Measurements from ENCODE around the gene IGDCC3. TPM values are rescaled to one million over a fixed set of nuclear protein-coding genes. Genes with fewer than 3 reads are reported as not detected.

IGDCC3 gene
- total and polyA plus RNA-seq, 10 of the 15 experiments (the other 5 are each of a cell fraction or from before 2014, with no cell fraction given), result 0.10 to 0.20 (median 0.15) TPM; not detected in 7

DNA sequence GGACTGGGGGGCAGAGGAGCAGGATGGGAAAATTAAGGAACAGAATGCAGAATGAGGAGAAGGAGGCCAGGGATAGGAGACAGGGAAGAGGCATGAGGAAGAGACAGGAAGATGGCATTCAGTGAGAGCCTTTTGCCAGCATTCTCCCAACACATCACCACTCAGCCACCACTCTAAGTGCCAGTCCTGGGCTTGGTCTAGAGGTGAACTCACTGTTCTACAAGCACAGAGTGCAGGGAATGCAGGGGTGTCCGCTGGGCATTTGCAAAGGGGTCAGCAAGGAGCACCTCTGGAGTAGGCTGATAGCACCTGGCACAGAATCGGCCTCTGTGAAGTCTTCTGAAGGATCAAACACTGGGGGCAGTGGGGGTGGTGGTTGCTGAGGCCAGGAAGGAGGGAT is 14.6 kb upstream of the IGDCC3 start:
- Histone ChIP-seq H3K9me3 (replicated peaks; ENCODE audit: control insufficient read depth, insufficient read depth, low read length) (no peaks in the 10 kb centered on the region), H3K4me3 (no peak overlapping the region), H3K27ac (ENCODE audit: control insufficient read depth, insufficient read depth) (no peak overlapping the region), H2AFZ (ENCODE audit: control insufficient read depth, low read depth, low read length) (no peak overlapping the region), H4K20me1 (ENCODE audit: control insufficient read depth, insufficient read depth) (no peaks in the 10 kb centered on the region), H3K79me2 (ENCODE audit: control insufficient read depth, insufficient read depth, low read length) (no peaks in the 10 kb centered on the region), H3K4me2 (ENCODE audit: control insufficient read depth, insufficient read depth) (no peak overlapping the region), H3K27me3 (replicated peaks in 1 of 2; ENCODE audit: control insufficient read depth in 2 of 2, insufficient read depth in 2 of 2, low read length in 1 of 2) (peaks cover 4 to 5% of the 10 kb centered on the region in 2 experiments), H3K9ac (ENCODE audit: control insufficient read depth, insufficient read depth, low read length) (no peak overlapping the region), H3K36me3 (ENCODE audit: control insufficient read depth in 2 of 2, insufficient read depth in 2 of 2, low read length in 1 of 2) (no peaks in the 10 kb centered on the region), H3K4me1 (ENCODE audit: control insufficient read depth, insufficient read depth, low read length) (no peaks in the 10 kb centered on the region)
- DNase-seq (ENCODE audit: low read depth, low spot score) (no peak), FAIRE-seq (no peak), ATAC-seq (no peak)
- TF ChIP-seq, protein P1, sequence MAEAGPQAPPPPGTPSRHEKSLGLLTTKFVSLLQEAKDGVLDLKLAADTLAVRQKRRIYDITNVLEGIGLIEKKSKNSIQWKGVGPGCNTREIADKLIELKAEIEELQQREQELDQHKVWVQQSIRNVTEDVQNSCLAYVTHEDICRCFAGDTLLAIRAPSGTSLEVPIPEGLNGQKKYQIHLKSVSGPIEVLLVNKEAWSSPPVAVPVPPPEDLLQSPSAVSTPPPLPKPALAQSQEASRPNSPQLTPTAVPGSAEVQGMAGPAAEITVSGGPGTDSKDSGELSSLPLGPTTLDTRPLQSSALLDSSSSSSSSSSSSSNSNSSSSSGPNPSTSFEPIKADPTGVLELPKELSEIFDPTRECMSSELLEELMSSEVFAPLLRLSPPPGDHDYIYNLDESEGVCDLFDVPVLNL (IDR thresholded peaks at IDR 0.05; ENCODE audit: low read depth, low read length), result no peak
- ChIA-PET CTCF (interaction anchor here (2.7 kb wide), 1 partner anchor 73 kb away, joined by 7 read pairs; no protein-coding TSS in a partner anchor), SMC1A (ENCODE audit: uncharacterized antibody, unreplicated experiment) (no interaction called here), RAD21 (ENCODE audit: unreplicated experiment) (no interaction called here), POLR2A (no interaction called here)
- intact Hi-C loops (cut with micrococcal nuclease; ENCODE audit: unreplicated experiment) (no loop called here), in situ Hi-C loops (cut with MboI) (no loop called here)
- no TSS peak for BruUV-seq (replicated peaks)
- WGBS (ENCODE audit: insufficient coverage, insufficient replicate concordance, low lambda C conversion rate, missing lambda C conversion rate), result 0% methylated on average over 2 of the region's 2 CpGs

GRCh38 chr15:65391732-65392131 is 13.9 kb upstream of the IGDCC3 start:
- Histone ChIP-seq H3K27ac (ENCODE audit: control insufficient read depth, insufficient read depth) (no peak overlapping the region), H4K20me1 (ENCODE audit: control insufficient read depth, insufficient read depth) (no peaks in the 10 kb centered on the region), H3K4me3 (no peak overlapping the region), H3K4me1 (ENCODE audit: control insufficient read depth, insufficient read depth, low read length) (no peaks in the 10 kb centered on the region), H3K4me2 (ENCODE audit: control insufficient read depth, insufficient read depth) (no peak overlapping the region), H3K9ac (ENCODE audit: control insufficient read depth, insufficient read depth, low read length) (no peak overlapping the region), H3K9me3 (replicated peaks; ENCODE audit: control insufficient read depth, insufficient read depth, low read length) (no peaks in the 10 kb centered on the region), H3K79me2 (ENCODE audit: control insufficient read depth, insufficient read depth, low read length) (no peaks in the 10 kb centered on the region), H3K36me3 (ENCODE audit: control insufficient read depth in 2 of 2, insufficient read depth in 2 of 2, low read length in 1 of 2) (no peaks in the 10 kb centered on the region), H3K27me3 (replicated peaks in 1 of 2; ENCODE audit: control insufficient read depth in 2 of 2, insufficient read depth in 2 of 2, low read length in 1 of 2) (peaks cover 2 to 4% of the 10 kb centered on the region in 2 experiments), H2AFZ (ENCODE audit: control insufficient read depth, low read depth, low read length) (no peak overlapping the region)
- SMC1A ChIA-PET (ENCODE audit: uncharacterized antibody, unreplicated experiment), result interaction anchor here (1.3 kb wide), 1 partner anchor 71 kb away, joined by 5 read pairs; no protein-coding TSS in a partner anchor
- in situ Hi-C loops (cut with MboI) (no loop called here), intact Hi-C loops (cut with micrococcal nuclease; ENCODE audit: unreplicated experiment) (no loop called here)
- ATAC-seq, result no peak
- RAD21 ChIA-PET (ENCODE audit: unreplicated experiment), result no interaction called here
- 67% methylated on average over 6 of the region's 10 CpGs for WGBS (ENCODE audit: insufficient coverage, insufficient replicate concordance, low lambda C conversion rate, missing lambda C conversion rate)
- BruUV-seq (replicated peaks), result no TSS peak
- CTCF ChIA-PET, result interaction anchor here (2.7 kb wide), 1 partner anchor 73 kb away, joined by 7 read pairs; no protein-coding TSS in a partner anchor
- POLR2A ChIA-PET, result no interaction called here
- TF ChIP-seq ESRRA (IDR thresholded peaks at IDR 0.05; ENCODE audit: low read length), result no peak
- TF ChIP-seq, protein P2, sequence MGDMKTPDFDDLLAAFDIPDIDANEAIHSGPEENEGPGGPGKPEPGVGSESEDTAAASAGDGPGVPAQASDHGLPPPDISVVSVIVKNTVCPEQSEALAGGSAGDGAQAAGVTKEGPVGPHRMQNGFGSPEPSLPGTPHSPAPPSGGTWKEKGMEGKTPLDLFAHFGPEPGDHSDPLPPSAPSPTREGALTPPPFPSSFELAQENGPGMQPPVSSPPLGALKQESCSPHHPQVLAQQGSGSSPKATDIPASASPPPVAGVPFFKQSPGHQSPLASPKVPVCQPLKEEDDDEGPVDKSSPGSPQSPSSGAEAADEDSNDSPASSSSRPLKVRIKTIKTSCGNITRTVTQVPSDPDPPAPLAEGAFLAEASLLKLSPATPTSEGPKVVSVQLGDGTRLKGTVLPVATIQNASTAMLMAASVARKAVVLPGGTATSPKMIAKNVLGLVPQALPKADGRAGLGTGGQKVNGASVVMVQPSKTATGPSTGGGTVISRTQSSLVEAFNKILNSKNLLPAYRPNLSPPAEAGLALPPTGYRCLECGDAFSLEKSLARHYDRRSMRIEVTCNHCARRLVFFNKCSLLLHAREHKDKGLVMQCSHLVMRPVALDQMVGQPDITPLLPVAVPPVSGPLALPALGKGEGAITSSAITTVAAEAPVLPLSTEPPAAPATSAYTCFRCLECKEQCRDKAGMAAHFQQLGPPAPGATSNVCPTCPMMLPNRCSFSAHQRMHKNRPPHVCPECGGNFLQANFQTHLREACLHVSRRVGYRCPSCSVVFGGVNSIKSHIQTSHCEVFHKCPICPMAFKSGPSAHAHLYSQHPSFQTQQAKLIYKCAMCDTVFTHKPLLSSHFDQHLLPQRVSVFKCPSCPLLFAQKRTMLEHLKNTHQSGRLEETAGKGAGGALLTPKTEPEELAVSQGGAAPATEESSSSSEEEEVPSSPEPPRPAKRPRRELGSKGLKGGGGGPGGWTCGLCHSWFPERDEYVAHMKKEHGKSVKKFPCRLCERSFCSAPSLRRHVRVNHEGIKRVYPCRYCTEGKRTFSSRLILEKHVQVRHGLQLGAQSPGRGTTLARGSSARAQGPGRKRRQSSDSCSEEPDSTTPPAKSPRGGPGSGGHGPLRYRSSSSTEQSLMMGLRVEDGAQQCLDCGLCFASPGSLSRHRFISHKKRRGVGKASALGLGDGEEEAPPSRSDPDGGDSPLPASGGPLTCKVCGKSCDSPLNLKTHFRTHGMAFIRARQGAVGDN (IDR thresholded peaks at IDR 0.05), result no peak
- FAIRE-seq, result no peak
- DNase-seq (ENCODE audit: low read depth, low spot score), result no peak
